Measurements from ENCODE around the gene C19orf38.
"Not testable (repeated sequence)": the region's sequence is repeated elsewhere in the genome, so short reads cannot be mapped to it uniquely, and the experiment has no call there.

C19orf38 gene

DNA sequence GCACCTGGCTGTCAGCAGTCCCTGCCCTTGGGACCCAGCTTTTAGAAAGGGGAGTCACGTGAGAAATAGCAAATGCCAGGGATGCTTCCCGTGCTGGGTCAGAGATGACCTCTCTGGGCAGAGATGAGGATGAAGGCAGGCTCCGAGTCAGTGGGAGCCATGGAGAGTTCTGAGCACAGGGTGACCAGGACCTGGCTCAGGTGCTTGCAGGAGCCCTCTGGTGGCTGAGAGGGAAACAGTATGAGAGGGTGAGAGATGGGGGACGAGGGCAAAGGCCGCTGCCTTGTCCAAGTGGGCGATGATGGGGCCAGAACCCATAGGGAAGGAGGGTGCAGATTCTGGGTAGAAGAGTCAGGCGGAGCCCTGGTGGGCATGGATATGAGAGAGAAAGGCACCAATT is 28.0 kb upstream of the C19orf38 start:
- DNase-seq (ENCODE audit: extremely low read depth in 1 of 2, low read depth in 1 of 2), result no peak

- DNase-seq (ENCODE audit: extremely low read depth in 1 of 2, low read depth in 1 of 2), result no peak
Measured at GRCh38 chr19:10823690-10824089, 24.5 kb upstream of the C19orf38 start.

GRCh38 chr19:10826231-10826630 is 22.0 kb upstream of the C19orf38 start:
- DNase-seq (ENCODE audit: extremely low read depth in 1 of 2, low read depth in 1 of 2), result no peak

DNA sequence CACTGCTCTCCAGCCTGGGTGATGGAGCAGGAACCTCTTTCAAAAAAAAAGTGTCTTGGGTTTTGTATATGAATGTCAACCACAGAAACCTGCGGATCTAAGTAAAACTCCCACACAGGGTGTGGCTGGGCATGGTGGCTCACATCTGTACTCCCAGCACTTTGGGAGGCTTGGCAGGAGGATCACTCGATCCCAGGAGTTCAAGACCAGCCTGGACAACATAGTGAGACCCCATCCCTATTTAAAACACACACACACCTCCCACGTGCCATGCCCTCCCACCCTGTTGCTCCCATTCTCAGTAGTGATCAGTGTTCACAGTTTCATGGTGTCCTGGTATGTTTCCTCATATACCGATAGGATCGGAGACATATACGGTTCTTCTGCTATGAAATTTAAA is 21.4 kb upstream of the C19orf38 start:
- no peak for DNase-seq (ENCODE audit: extremely low read depth in 1 of 2, low read depth in 1 of 2)

DNA sequence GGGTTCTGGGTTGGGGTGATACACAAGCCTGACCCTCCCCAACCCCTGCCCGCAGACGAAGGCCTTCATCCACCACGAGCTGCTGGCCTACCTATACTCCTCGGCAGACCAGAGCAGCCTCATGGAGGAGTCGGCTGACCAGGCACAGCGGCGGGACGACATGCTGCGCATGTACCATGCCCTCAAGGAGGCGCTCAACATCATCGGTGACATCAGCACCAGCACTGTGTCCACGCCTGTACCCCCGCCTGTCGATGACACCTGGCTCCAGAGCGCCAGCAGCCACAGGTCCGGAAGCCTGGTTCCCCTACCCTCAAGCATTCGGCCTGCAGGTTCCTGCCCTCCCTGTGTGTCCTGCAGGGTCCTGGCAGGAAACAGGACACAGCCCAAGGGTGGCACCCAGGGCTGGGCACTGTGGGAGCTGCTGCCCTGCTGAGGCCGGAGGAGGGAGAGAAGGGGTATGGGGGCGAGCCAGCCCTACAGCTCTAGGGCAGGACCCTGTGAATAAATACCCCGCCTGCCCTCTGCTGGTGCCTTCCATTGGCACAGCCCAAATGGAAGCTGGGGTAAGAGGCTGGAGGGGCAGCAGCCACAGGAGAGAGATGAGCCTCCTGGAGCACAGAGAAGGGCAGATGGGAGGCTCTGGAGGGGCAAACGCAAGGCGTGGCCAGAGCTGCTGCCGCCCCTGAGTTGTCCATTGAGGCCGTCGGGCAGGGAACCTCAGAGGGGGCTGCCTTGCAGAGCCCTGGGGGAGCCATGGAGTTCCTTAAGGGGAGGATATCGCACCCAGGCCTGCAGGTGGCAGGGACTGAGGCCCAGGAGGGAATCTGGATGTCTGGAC is 19.0 kb upstream of the C19orf38 start:
- DNase-seq (ENCODE audit: extremely low read depth in 1 of 2, low read depth in 1 of 2), result no peak

DNA sequence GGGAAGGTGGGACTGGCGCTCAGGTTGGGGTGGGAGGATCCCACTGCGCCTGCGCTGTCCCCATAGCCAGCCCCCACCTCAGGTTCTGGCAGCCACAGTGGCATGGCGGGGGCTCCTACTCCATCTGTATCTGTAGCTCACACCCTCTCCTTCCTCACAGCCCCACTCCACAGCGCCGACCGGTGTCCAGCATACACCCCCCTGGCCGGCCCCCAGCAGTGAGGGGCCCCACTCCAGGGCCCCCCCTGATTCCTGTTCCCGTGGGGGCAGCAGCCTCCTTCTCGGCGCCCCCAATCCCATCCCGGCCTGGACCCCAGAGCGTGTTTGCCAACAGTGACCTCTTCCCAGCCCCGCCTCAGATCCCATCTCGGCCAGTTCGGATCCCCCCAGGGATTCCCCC is 18.2 kb upstream of the C19orf38 start:
- DNase-seq (ENCODE audit: extremely low read depth in 1 of 2, low read depth in 1 of 2), result no peak

DNA sequence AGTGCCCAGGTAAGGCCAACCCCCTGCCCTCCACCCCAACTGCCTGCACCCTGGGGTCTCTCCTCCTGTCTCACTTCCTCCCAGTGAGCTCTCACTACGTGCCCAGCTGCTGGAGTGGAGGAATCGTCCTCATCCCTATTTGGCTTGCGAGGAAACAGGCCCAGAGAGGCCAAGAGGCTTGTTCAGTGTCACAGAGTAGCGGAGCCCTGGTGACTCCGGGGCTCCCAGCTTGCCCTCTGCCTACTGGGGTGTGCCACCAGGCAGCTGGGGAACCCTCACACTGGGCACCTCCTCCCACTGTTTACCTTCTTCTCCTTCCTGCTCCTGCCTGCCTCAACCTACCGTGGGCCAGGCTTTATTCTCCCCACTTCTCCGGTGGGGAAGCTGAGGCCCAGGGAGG is 17.8 kb upstream of the C19orf38 start:
- no peak for DNase-seq (ENCODE audit: extremely low read depth in 1 of 2, low read depth in 1 of 2)

DNA sequence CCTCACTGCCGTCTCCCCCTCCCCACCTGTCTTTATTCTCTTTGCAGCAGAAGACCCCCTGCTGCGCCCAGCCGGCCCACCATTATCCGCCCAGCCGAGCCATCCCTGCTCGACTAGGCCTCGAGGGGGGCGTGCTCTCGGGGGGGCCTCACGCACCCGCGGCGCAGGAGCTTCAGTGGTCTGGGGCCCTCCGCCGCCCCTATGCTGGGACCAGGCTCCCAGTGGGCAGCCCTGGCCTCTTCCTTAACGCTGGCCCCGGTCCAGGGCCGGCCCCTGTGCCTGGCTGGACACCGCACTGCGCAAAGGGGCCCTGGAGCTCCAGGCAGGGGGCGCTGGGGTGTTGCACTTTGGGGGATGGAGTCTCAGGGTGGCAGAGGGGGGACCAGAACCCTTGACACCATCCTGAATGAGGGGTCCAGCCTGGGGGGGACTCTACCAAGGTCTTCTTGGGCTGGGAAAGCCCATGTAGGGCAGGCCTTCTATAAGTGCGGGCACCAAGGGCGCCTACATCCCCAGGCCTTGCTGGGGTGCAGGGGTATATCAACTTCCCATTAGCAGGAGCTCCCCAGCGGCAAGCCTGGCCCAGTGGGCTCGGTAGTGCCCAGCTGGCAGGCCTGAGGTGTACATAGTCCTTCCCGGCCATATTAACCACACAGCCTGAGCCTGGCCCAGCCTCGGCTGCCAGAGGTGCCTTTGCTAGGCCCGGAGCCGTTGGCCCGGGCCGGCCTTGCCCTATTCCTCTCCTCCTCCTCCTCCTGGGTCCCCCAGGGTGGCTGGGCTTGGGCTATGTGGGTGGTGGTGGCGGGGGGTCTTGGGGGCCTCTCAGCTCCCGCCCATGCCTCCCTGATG is 17.1 kb upstream of the C19orf38 start:
- DNase-seq (ENCODE audit: extremely low read depth in 1 of 2, low read depth in 1 of 2), result no peak

DNA sequence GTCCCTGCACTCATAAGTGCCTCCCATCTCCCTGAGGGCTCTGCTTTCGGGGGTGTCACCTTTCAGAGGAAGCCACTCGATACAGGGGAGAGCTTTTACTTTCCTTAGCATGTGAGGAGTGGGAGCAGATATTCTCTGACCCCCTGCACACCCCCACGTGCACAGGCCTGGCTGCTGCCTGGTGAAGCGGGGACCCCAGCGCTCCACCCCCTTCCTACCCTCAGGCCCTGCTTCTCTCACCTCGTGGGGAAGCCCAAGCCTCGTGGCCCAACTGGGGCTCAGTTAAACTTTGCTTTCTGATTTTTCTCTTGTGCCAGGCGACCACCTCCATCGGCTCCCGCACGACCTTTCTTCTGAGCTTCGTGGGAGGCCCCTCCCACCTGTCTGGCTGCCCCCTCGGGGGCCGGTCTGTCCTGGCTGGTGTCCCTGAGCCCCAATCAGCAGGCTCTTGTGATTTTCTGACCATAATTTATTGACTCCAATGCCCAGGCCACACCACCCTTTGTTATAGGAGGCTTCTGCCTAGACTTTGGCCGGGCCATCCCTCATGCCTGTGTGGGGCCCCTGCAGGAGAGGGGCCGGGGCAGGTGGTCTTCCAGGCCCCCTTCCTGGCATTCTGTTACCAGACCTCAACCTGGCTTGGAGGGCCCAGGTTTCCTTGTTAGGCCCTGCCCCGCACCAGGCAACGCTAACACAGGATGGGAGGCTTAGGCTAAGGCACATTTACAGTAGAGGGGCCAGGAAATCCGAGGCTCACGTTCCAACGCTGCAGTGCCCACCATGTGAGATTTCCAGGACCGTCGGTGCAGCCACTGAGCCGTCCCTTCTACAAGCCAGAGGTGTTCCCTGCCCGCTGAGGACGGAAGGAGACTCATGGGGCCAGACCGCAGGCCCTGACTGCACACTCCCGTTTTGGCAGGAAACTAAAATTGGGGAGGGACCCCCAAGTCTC is 16.0 kb upstream of the C19orf38 start:
- no peak for DNase-seq (ENCODE audit: extremely low read depth in 1 of 2, low read depth in 1 of 2)

DNA sequence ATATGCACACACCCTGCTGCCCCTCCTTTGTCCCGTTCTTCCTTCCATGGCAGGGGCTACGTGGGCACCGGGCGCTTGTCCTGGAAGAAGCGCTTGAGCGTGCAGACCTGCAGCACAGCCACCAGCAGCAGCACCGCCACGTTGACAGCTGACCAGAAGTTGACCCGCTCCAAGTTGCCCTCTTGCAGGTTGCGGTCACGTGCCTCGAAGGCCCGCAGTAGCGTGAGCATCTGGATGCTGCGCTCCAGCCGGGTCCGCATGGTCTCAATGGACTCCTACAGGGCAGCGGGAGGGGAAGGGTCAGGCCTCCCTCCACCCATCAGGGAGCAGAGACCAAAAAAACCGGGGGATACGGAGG is 15.3 kb upstream of the C19orf38 start:
- DNase-seq (ENCODE audit: extremely low read depth in 1 of 2, low read depth in 1 of 2), result no peak

- DNase-seq (ENCODE audit: extremely low read depth in 1 of 2, low read depth in 1 of 2), result no peak
Measured at GRCh38 chr19:10835089-10835753, 13.0 kb upstream of the C19orf38 start.

GRCh38 chr19:10835754-10836478 is 12.3 kb upstream of the C19orf38 start, which contains the start of gene TMED1:
TMED1 (minus strand) TSS chr19:10836212; CDS start chr19:10836191, 21 bp downstream.
- peak; percentile 86 to 94 for DNase-seq (ENCODE audit: extremely low read depth in 1 of 2, low read depth in 1 of 2)

GRCh38 chr19:10836479-10837330 is 11.5 kb upstream of the C19orf38 start:
- peak; percentile 51 to 57 for DNase-seq (ENCODE audit: extremely low read depth in 1 of 2, low read depth in 1 of 2)

GRCh38 chr19:10837649-10838048 is 10.6 kb upstream of the C19orf38 start:
- DNase-seq (ENCODE audit: extremely low read depth in 1 of 2, low read depth in 1 of 2), result not testable (repeated sequence)

- DNase-seq (ENCODE audit: extremely low read depth in 1 of 2, low read depth in 1 of 2), result no peak
Measured at GRCh38 chr19:10838377-10838776, 9.8 kb upstream of the C19orf38 start.

GRCh38 chr19:10839114-10840050 is 8.8 kb upstream of the C19orf38 start:
- no peak for DNase-seq (ENCODE audit: extremely low read depth in 1 of 2, low read depth in 1 of 2)

DNA sequence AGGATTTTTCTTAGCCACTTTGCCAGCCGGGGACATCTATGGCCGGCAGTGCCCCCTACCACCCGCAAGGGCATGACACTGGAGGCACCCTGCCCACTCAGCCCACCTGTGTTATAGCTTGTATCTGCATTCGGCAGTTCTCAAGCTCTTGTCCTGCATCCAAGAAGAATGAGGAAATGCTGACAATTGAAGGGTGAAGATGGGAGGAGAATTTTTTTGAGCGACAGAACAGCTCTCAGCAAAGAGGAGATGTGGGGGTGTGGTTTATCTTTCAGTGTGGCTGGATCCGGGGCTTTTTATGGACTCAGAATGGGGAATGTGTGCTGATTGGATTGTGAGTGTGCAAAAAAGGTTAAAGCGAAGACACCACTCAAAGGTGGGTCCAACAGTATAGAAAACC is 5.4 kb upstream of the C19orf38 start:
- DNase-seq (ENCODE audit: extremely low read depth in 1 of 2, low read depth in 1 of 2), result no peak

All from activated CD8-positive, alpha-beta memory T cell treated with anti-CD3 and anti-CD28 coated beads for 1 hour (primary cell).